Loucy (cell line): ENCODE measurements around the gene RNASE7.
A peak's percentile ranks its signal among the peaks of the same experiment; 100 is the strongest.

Source experiments
- H2AFZ ChIP-seq: fragments of 200-600 bp; sonication (generic); 2 replicates; pipeline ENCODE4 v1.6.0; 2016; ENCODE audit warnings: antibody characterized with exemption, mild to moderate bottlenecking, low read length, moderate library complexity
- H3F3A ChIP-seq: fragments of 200-600 bp; 2 replicates; pipeline ENCODE4 v1.6.0; 2016; ENCODE audit warnings: antibody characterized with exemption, low read depth, mild to moderate bottlenecking
- H3K27me3 ChIP-seq: fragments of 200-600 bp; sonication (generic); 2 replicates; pipeline ENCODE4 v1.6.1; 2014; ENCODE audit warnings: low read length, mild to moderate bottlenecking; ENCODE audit not compliant: insufficient read depth, poor library complexity, severe bottlenecking
- H3K36me3 ChIP-seq: fragments of 200-600 bp; sonication (generic); 2 replicates; pipeline ENCODE4 v1.6.1; 2016; ENCODE audit warnings: low read length; ENCODE audit not compliant: insufficient read depth
- H3K4me1 ChIP-seq: fragments of 200-600 bp; sonication (generic); 2 replicates; pipeline ENCODE4 v1.5.1; 2014; ENCODE audit warnings: low read length, mild to moderate bottlenecking; ENCODE audit not compliant: insufficient read depth, poor library complexity, severe bottlenecking
- H3K4me2 ChIP-seq: fragments of 200-600 bp; sonication (generic); 2 replicates; pipeline ENCODE4 v1.6.0; 2014; ENCODE audit warnings: antibody characterized with exemption, low read length, low read depth, mild to moderate bottlenecking; ENCODE audit not compliant: poor library complexity, severe bottlenecking
- H3K4me3 ChIP-seq: fragments of 200-600 bp; sonication (generic); 2 replicates; pipeline ENCODE4 v1.5.1; 2014; ENCODE audit warnings: low read length, mild to moderate bottlenecking, mixed read lengths; ENCODE audit not compliant: poor library complexity, severe bottlenecking
- H3K79me2 ChIP-seq: fragments of 200-600 bp; sonication (generic); 2 replicates; pipeline ENCODE4 v1.6.1; 2014; ENCODE audit warnings: low read length; ENCODE audit not compliant: insufficient read depth
- H3K9ac ChIP-seq: fragments of 200-600 bp; sonication (generic); 2 replicates; pipeline ENCODE4 v1.6.0; 2014; ENCODE audit warnings: mild to moderate bottlenecking, low read depth, low read length, moderate library complexity; ENCODE audit not compliant: poor library complexity, severe bottlenecking
- H3K9me2 ChIP-seq: fragments of 200-600 bp; sonication (generic); replicated peaks from 2 replicates; pipeline ENCODE4 v1.6.1; 2016; ENCODE audit warnings: low read depth, low read length, mixed read lengths
- H3K9me3 ChIP-seq: fragments of 200-600 bp; sonication (generic); 2 replicates; pipeline ENCODE4 v1.6.1; 2014; ENCODE audit warnings: mild to moderate bottlenecking, antibody characterized with exemption, low read length, low read depth; ENCODE audit not compliant: insufficient read depth
- H4K20me1 ChIP-seq: fragments of 200-600 bp; sonication (generic); 2 replicates; pipeline ENCODE4 v1.6.0; 2014; ENCODE audit warnings: antibody characterized with exemption, low read length, mild to moderate bottlenecking; ENCODE audit not compliant: insufficient read depth, poor library complexity, severe bottlenecking
- CTCF ChIP-seq: fragments of 200-600 bp; sonication (generic); conservative IDR thresholded peaks from 2 replicates; pipeline ENCODE4 v1.5.1; 2014; ENCODE audit warnings: mild to moderate bottlenecking, antibody characterized with exemption, low read length
- EZH2phosphoT487 ChIP-seq: fragments of 200-600 bp; IDR thresholded peaks from 2 replicates; pipeline ENCODE4 v1.6.1; 2018; ENCODE audit warnings: antibody characterized with exemption, mild to moderate bottlenecking, moderate library complexity, borderline replicate concordance

The RNASE7 gene

GRCh38 chr14:21041676-21042433 is at the start of gene RNASE7:
RNASE7 (plus strand) TSS chr14:21042362; CDS start chr14:21042993, 631 bp downstream.
- TF ChIP-seq EZH2phosphoT487 (no peak), CTCF (no peak)
- Histone ChIP-seq H3K4me2 (peak within 1 kb of the TSS; percentile 66), H3K79me2 (no peaks in the 10 kb centered on the region), H3K9me3 (no peaks in the 10 kb centered on the region), H2AFZ (no peak within 1 kb of the TSS), H3K4me3 (no peak within 1 kb of the TSS), H3K9ac (peak within 1 kb of the TSS; percentile 49), H3K36me3 (no peaks in the 10 kb centered on the region), H3F3A (no peaks in the 10 kb centered on the region), H3K9me2 (no peaks in the 10 kb centered on the region), H4K20me1 (no peaks in the 10 kb centered on the region), H3K27me3 (no peaks in the 10 kb centered on the region), H3K4me1 (peaks cover 34% of the 10 kb centered on the region)

GRCh38 chr14:20996521-20996920 is 45.6 kb upstream of the RNASE7 start:
- H3K9me3 ChIP-seq: no peaks in the 10 kb centered on the region
- peaks cover 6% of the 10 kb centered on the region for H4K20me1 ChIP-seq
- H3F3A ChIP-seq: no peaks in the 10 kb centered on the region
- peaks cover 11% of the 10 kb centered on the region for H3K4me1 ChIP-seq
- H3K36me3 ChIP-seq: peaks cover 40% of the 10 kb centered on the region
- H3K4me2 ChIP-seq: no peak overlapping the region
- H3K9ac ChIP-seq: no peak overlapping the region
- TF ChIP-seq EZH2phosphoT487: no peak
- no peak for TF ChIP-seq CTCF
- H3K79me2 ChIP-seq: peaks cover 18% of the 10 kb centered on the region
- no peak overlapping the region for H3K4me3 ChIP-seq
- H2AFZ ChIP-seq: no peak overlapping the region
- no peaks in the 10 kb centered on the region for H3K27me3 ChIP-seq
- no peaks in the 10 kb centered on the region for H3K9me2 ChIP-seq

GRCh38 chr14:20997115-20997514 is 45.0 kb upstream of the RNASE7 start:
- TF ChIP-seq EZH2phosphoT487: no peak
- no peak for TF ChIP-seq CTCF
- no peak overlapping the region for H3K4me3 ChIP-seq
- H4K20me1 ChIP-seq: peaks cover 6% of the 10 kb centered on the region
- H3K36me3 ChIP-seq: peaks cover 40% of the 10 kb centered on the region
- no peaks in the 10 kb centered on the region for H3K9me3 ChIP-seq
- H2AFZ ChIP-seq: no peak overlapping the region
- no peaks in the 10 kb centered on the region for H3K9me2 ChIP-seq
- no peak overlapping the region for H3K4me2 ChIP-seq
- no peak overlapping the region for H3K9ac ChIP-seq
- peaks cover 12% of the 10 kb centered on the region for H3K79me2 ChIP-seq
- H3K27me3 ChIP-seq: no peaks in the 10 kb centered on the region
- no peaks in the 10 kb centered on the region for H3F3A ChIP-seq
- H3K4me1 ChIP-seq: peaks cover 8% of the 10 kb centered on the region
